Dendritic cell treated with granulocyte-macrophage colony-stimulating factor and Interleukin-4, amounts not matched to agents 40 ng/mL and 50 ng/mL, for 4 days (primary cell): Measurements from ENCODE around the gene CD14.
"Not testable (repeated sequence)": the region's sequence is repeated elsewhere in the genome, so short reads cannot be mapped to it uniquely, and the experiment has no call there.

Source experiments
- H3K27ac Mint-ChIP-seq: one replicate; pipeline ENCODE4 v1.8.0; 2022; ENCODE audit warnings: mild to moderate bottlenecking, mixed read lengths
- H3K27me3 Mint-ChIP-seq: one replicate; pipeline ENCODE4 v1.8.0; 2022; ENCODE audit warnings: mild to moderate bottlenecking, mixed read lengths
- H3K36me3 Mint-ChIP-seq: one replicate; pipeline ENCODE4 v1.8.0; 2022; ENCODE audit warnings: low read depth, mixed read lengths
- H3K4me1 Mint-ChIP-seq: one replicate; pipeline ENCODE4 v1.8.0; 2022; ENCODE audit warnings: low read depth, mixed read lengths
- H3K4me3 Mint-ChIP-seq: one replicate; pipeline ENCODE4 v1.8.0; 2022; ENCODE audit warnings: mild to moderate bottlenecking, moderate library complexity, mixed read lengths
- H3K9me3 Mint-ChIP-seq: one replicate; pipeline ENCODE4 v1.8.0; 2022; ENCODE audit warnings: mixed read lengths
- intact Hi-C: fragments of 100-400 bp; cut with micrococcal nuclease; formaldehyde crosslinking; loops from one replicate; pipeline ENCODE4 v1.15.0; 2022

The CD14 gene

GRCh38 chr5:140598836-140599235, 34.1 kb downstream of the CD14 start:
- Mint-ChIP-seq H3K36me3 (no peaks in the 10 kb centered on the region), H3K27me3 (no peaks in the 10 kb centered on the region), H3K4me1 (peaks cover 44% of the 10 kb centered on the region), H3K4me3 (no peak overlapping the region), H3K27ac (no peak overlapping the region), H3K9me3 (peaks cover 10% of the 10 kb centered on the region)
- intact Hi-C loops = no loop called here

- intact Hi-C loops = no loop called here
- Mint-ChIP-seq H3K9me3 (no peaks in the 10 kb centered on the region), H3K27me3 (no peaks in the 10 kb centered on the region), H3K36me3 (no peaks in the 10 kb centered on the region), H3K27ac (peak overlapping the region; percentile 94), H3K4me3 (no peak overlapping the region), H3K4me1 (peaks cover 48% of the 10 kb centered on the region)
These were observed 36.6 kb downstream of the CD14 start for GRCh38 chr5:140596321-140596741.

- peaks cover 54% of the 10 kb centered on the region for H3K4me1 Mint-ChIP-seq
- H3K27ac Mint-ChIP-seq = peak overlapping the region; percentile 94
- H3K36me3 Mint-ChIP-seq = no peaks in the 10 kb centered on the region
- intact Hi-C loops = loop anchor here (2.0 kb wide), 1 partner anchor 13 kb away; no protein-coding TSS in a partner anchor
- H3K27me3 Mint-ChIP-seq = no peaks in the 10 kb centered on the region
- no peaks in the 10 kb centered on the region for H3K9me3 Mint-ChIP-seq
- peak overlapping the region; percentile 13 for H3K4me3 Mint-ChIP-seq
These were observed 37.3 kb downstream of the CD14 start for GRCh38 chr5:140595538-140596300.

- peak overlapping the region; percentile 94 for H3K27ac Mint-ChIP-seq
- intact Hi-C loops = loop anchor here (2.0 kb wide), 1 partner anchor 15 kb away; no protein-coding TSS in a partner anchor
- peaks cover 68% of the 10 kb centered on the region for H3K4me1 Mint-ChIP-seq
- H3K36me3 Mint-ChIP-seq = no peaks in the 10 kb centered on the region
- H3K9me3 Mint-ChIP-seq = no peaks in the 10 kb centered on the region
- H3K27me3 Mint-ChIP-seq = no peaks in the 10 kb centered on the region
- H3K4me3 Mint-ChIP-seq = no peak overlapping the region
These were observed 38.8 kb downstream of the CD14 start for GRCh38 chr5:140594169-140594568.

GRCh38 chr5:140593070-140593469, 39.9 kb downstream of the CD14 start:
- H3K36me3 Mint-ChIP-seq, H3K27me3 Mint-ChIP-seq, intact Hi-C loops, H3K9me3 Mint-ChIP-seq: not testable (repeated sequence)
- peaks cover 79% of the 10 kb centered on the region for H3K4me1 Mint-ChIP-seq
- peak overlapping the region; percentile 62 for H3K27ac Mint-ChIP-seq
- peak overlapping the region; percentile 26 for H3K4me3 Mint-ChIP-seq

GRCh38 chr5:140591747-140592372, 41.1 kb downstream of the CD14 start:
- H3K27me3 Mint-ChIP-seq = no peaks in the 10 kb centered on the region
- H3K4me3 Mint-ChIP-seq = peak overlapping the region; percentile 61
- H3K9me3 Mint-ChIP-seq = peaks cover 2% of the 10 kb centered on the region
- H3K36me3 Mint-ChIP-seq = no peaks in the 10 kb centered on the region
- peaks cover 86% of the 10 kb centered on the region for H3K4me1 Mint-ChIP-seq
- intact Hi-C loops = no loop called here
- H3K27ac Mint-ChIP-seq = peak overlapping the region; percentile 80

GRCh38 chr5:140590861-140591260, 42.1 kb downstream of the CD14 start:
- Mint-ChIP-seq H3K4me1 (peaks cover 77% of the 10 kb centered on the region), H3K36me3 (no peaks in the 10 kb centered on the region), H3K27me3 (no peaks in the 10 kb centered on the region), H3K27ac (peak overlapping the region; percentile 80), H3K9me3 (peaks cover 8% of the 10 kb centered on the region), H3K4me3 (peak overlapping the region; percentile 6)
- intact Hi-C loops = no loop called here

GRCh38 chr5:140588311-140589070, 44.5 kb downstream of the CD14 start:
- no peak overlapping the region for H3K4me3 Mint-ChIP-seq
- H3K27ac Mint-ChIP-seq = peak overlapping the region; percentile 87
- peaks cover 11% of the 10 kb centered on the region for H3K9me3 Mint-ChIP-seq
- peaks cover 55% of the 10 kb centered on the region for H3K4me1 Mint-ChIP-seq
- intact Hi-C loops = no loop called here
- no peaks in the 10 kb centered on the region for H3K27me3 Mint-ChIP-seq
- H3K36me3 Mint-ChIP-seq = peaks cover 1% of the 10 kb centered on the region

- Mint-ChIP-seq H3K27ac (peak overlapping the region; percentile 74), H3K9me3 (peaks cover 16% of the 10 kb centered on the region), H3K36me3 (peaks cover 8% of the 10 kb centered on the region), H3K27me3 (no peaks in the 10 kb centered on the region), H3K4me3 (no peak overlapping the region), H3K4me1 (peaks cover 54% of the 10 kb centered on the region)
- intact Hi-C loops = no loop called here
These were observed 45.5 kb downstream of the CD14 start for GRCh38 chr5:140587495-140587894.
